OCI-M2 (cell line): Measurements from ENCODE around the gene TTC23.

Experiments used
- DNase-seq: peaks from one replicate; lab custom pipeline; 2025; ENCODE audit not compliant: unreplicated experiment; lab: John Stamatoyannopoulos, UW

TTC23 gene

GRCh38 chr15:99090011-99090699, 159.2 kb downstream of the TTC23 start:
- no peak for DNase-seq

- no peak for DNase-seq
Measured at GRCh38 chr15:99087405-99087943, 161.9 kb downstream of the TTC23 start.

- no peak for DNase-seq
Measured at GRCh38 chr15:99086327-99086667, 163.1 kb downstream of the TTC23 start.
